ENCODE measurements around the gene YES1.
A peak's percentile ranks its signal among the peaks of the same experiment; 100 is the strongest.

YES1 gene

DNA sequence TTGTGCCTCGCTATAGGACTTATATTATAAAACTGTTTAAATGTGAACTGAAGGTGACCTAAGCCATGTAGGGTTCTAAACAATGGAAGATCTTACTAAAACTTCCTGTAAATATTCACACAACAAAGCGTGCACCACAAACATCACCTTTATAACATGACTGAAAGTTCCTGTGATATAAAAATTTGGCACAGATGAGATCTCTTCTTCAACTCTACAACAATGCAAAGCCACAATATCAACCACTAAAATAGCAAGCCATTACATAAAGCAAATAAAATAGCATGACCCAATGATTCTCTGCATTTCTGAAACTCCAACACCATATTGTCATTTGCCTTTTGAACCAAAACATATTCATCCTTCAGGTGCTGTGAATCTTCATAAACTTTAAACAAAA lies 3.5 kb downstream of the YES1 start:
- no peak overlapping the region for H3K4me3 ChIP-seq (ENCODE audit: low read depth, low read length)
- no peak overlapping the region for H3K27ac ChIP-seq
- TF ChIP-seq, protein P1, sequence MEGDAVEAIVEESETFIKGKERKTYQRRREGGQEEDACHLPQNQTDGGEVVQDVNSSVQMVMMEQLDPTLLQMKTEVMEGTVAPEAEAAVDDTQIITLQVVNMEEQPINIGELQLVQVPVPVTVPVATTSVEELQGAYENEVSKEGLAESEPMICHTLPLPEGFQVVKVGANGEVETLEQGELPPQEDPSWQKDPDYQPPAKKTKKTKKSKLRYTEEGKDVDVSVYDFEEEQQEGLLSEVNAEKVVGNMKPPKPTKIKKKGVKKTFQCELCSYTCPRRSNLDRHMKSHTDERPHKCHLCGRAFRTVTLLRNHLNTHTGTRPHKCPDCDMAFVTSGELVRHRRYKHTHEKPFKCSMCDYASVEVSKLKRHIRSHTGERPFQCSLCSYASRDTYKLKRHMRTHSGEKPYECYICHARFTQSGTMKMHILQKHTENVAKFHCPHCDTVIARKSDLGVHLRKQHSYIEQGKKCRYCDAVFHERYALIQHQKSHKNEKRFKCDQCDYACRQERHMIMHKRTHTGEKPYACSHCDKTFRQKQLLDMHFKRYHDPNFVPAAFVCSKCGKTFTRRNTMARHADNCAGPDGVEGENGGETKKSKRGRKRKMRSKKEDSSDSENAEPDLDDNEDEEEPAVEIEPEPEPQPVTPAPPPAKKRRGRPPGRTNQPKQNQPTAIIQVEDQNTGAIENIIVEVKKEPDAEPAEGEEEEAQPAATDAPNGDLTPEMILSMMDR (IDR thresholded peaks at IDR 0.05): no peak
- H3K27me3 ChIP-seq (ENCODE audit: control insufficient read depth, insufficient read depth, low read length): no peaks in the 10 kb centered on the region
- H2AFZ ChIP-seq: no peak overlapping the region
- no peaks in the 10 kb centered on the region for H3K9me3 ChIP-seq (ENCODE audit: control insufficient read depth, low read length)
- no peak overlapping the region for H3K9ac ChIP-seq
- H3K36me3 ChIP-seq (ENCODE audit: control insufficient read depth, insufficient read depth, low read length): no peaks in the 10 kb centered on the region
- peaks cover 37% of the 10 kb centered on the region for H3K79me2 ChIP-seq
- H3K4me1 ChIP-seq: peaks cover 7% of the 10 kb centered on the region
- peak overlapping the region; percentile 17 for H3K4me2 ChIP-seq (ENCODE audit: low read length)

DNA sequence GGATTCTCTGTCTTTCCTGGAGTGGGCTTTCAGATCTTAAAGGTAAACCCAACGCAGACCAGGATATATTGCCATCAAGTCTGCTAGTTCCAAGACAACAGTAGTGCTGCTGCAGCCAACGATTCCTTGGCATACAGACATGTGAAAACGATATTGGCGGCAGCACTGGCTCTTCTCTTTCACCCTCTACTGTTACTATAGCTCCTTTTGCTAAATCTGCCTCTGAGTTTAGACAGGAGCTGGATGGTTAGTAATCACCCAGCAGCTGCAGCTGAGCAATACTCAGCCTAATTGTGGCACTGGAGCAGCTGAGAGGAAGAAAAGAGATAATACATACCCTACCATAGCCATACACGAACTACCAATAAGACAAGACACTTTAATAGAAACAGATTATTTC lies 4.0 kb downstream of the YES1 start:
- no peak overlapping the region for H3K9ac ChIP-seq
- no peak overlapping the region for H3K27ac ChIP-seq
- no peak overlapping the region for H3K4me3 ChIP-seq (ENCODE audit: low read depth, low read length)
- peaks cover 10% of the 10 kb centered on the region for H3K4me1 ChIP-seq
- TF ChIP-seq, protein P1 (IDR thresholded peaks at IDR 0.05): no peak
- H3K79me2 ChIP-seq: peaks cover 41% of the 10 kb centered on the region
- H3K27me3 ChIP-seq (ENCODE audit: control insufficient read depth, insufficient read depth, low read length): no peaks in the 10 kb centered on the region
- H3K4me2 ChIP-seq (ENCODE audit: low read length): no peak overlapping the region
- no peaks in the 10 kb centered on the region for H3K36me3 ChIP-seq (ENCODE audit: control insufficient read depth, insufficient read depth, low read length)
- H3K9me3 ChIP-seq (ENCODE audit: control insufficient read depth, low read length): no peaks in the 10 kb centered on the region
- H2AFZ ChIP-seq: no peak overlapping the region

DNA sequence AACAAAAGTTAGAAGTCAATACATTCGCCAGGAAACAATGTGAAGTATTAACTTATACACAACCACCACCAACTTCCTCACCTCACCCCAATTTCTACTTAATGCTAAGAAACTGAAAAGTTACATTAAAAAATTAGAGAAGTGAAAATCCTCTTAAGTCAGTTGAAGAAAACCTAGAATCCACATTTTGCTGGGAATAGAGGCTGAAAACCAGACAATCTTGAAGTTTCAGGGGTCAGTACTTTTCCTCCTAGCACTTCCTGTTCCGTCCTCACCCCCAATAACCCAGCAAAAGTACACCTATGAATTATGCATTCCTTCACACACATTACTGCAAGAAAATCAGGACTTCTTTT lies 6.3 kb downstream of the YES1 start:
- H3K36me3 ChIP-seq (ENCODE audit: control insufficient read depth, insufficient read depth, low read length): no peaks in the 10 kb centered on the region
- no peaks in the 10 kb centered on the region for H3K27me3 ChIP-seq (ENCODE audit: control insufficient read depth, insufficient read depth, low read length)
- peaks cover 48% of the 10 kb centered on the region for H3K79me2 ChIP-seq
- H3K4me1 ChIP-seq: peaks cover 9% of the 10 kb centered on the region
- TF ChIP-seq, protein P1 (IDR thresholded peaks at IDR 0.05): no peak
- peak overlapping the region; percentile 19 for H3K4me3 ChIP-seq (ENCODE audit: low read depth, low read length)
- no peak overlapping the region for H2AFZ ChIP-seq
- no peaks in the 10 kb centered on the region for H3K9me3 ChIP-seq (ENCODE audit: control insufficient read depth, low read length)
- H3K9ac ChIP-seq: no peak overlapping the region
- H3K4me2 ChIP-seq (ENCODE audit: low read length): peak overlapping the region; percentile 13
- H3K27ac ChIP-seq: no peak overlapping the region

DNA sequence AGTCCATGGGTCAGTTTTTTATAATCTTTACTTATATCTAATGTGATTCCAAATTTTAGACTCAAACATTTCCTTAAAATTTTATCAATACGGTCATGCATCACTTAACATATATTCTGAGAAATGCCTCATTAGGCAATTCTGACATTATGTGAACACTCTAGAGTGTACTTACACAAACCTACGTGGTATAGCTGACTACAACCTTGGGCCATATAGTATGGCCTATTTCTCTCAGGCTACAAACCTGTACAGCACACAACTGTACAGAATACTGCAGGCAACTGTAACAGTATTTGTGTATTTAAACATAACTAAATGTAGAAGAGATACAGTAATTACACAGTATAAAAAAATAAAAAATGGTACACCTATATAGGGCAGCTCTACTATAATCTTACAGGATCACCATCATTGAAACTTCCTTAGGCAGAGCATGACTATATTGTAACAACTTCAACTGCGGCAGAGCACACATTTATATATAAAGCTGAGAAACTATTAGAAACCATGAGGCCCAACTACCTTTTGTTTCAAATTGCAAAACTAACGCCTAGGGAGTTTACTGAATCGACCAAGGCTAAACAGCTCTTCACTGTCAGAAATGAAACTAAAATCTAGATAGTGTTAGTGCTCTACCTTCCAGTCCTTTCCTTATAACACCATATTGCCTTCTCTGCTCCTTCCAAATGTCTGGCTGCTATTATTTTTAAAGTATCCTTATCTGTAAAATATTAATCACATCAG lies 6.9 kb downstream of the YES1 start:
- peak overlapping the region; percentile 19 for H3K4me3 ChIP-seq (ENCODE audit: low read depth, low read length)
- H3K79me2 ChIP-seq: peaks cover 52% of the 10 kb centered on the region
- H2AFZ ChIP-seq: no peak overlapping the region
- no peaks in the 10 kb centered on the region for H3K36me3 ChIP-seq (ENCODE audit: control insufficient read depth, insufficient read depth, low read length)
- H3K4me1 ChIP-seq: peaks cover 8% of the 10 kb centered on the region
- no peak overlapping the region for H3K9ac ChIP-seq
- peak overlapping the region; percentile 13 for H3K4me2 ChIP-seq (ENCODE audit: low read length)
- H3K9me3 ChIP-seq (ENCODE audit: control insufficient read depth, low read length): no peaks in the 10 kb centered on the region
- no peak overlapping the region for H3K27ac ChIP-seq
- TF ChIP-seq, protein P1 (IDR thresholded peaks at IDR 0.05): no peak
- no peaks in the 10 kb centered on the region for H3K27me3 ChIP-seq (ENCODE audit: control insufficient read depth, insufficient read depth, low read length)

DNA sequence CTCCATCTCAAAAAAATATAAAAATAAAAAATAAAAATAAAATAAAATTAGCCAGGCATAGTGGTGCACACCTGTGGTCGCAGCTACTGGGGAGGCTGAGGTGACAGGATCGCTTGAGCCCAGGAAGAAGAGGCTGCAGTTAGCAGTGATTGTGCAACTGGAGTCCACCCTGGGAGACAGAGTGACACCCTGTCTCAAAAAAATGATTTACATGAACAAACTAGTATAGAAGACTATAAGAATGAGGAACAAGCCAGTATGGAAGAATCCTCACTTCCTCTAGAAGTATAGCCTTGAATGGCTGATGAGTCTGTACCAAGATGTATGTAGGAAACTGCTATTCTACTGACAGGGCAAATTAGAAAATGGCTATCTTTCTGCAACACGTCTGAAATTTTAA lies 10.9 kb downstream of the YES1 start:
- TF ChIP-seq, protein P1 (IDR thresholded peaks at IDR 0.05): no peak
- no peaks in the 10 kb centered on the region for H3K9me3 ChIP-seq (ENCODE audit: control insufficient read depth, low read length)
- peaks cover 53% of the 10 kb centered on the region for H3K79me2 ChIP-seq
- H3K27me3 ChIP-seq (ENCODE audit: control insufficient read depth, insufficient read depth, low read length): no peaks in the 10 kb centered on the region
- no peak overlapping the region for H3K4me3 ChIP-seq (ENCODE audit: low read depth, low read length)
- H2AFZ ChIP-seq: no peak overlapping the region
- H3K9ac ChIP-seq: no peak overlapping the region
- H3K36me3 ChIP-seq (ENCODE audit: control insufficient read depth, insufficient read depth, low read length): no peaks in the 10 kb centered on the region
- H3K27ac ChIP-seq: no peak overlapping the region
- no peak overlapping the region for H3K4me2 ChIP-seq (ENCODE audit: low read length)
- H3K4me1 ChIP-seq: peaks cover 8% of the 10 kb centered on the region
